Breast epithelium (tissue), 3 donors: ENCODE results near the gene NUMB.

Source experiments
- CTCF ChIP-seq, 3 donors: fragments of 450-650 bp; IDR thresholded peaks; one replicate each; pipeline ENCODE4 v1.5.1; 2016 to 2017; ENCODE audit warnings: antibody characterized with exemption in 3 of 3, mild to moderate bottlenecking in 3 of 3, moderate library complexity in 3 of 3
- POLR2A ChIP-seq: fragments of 450-650 bp; IDR thresholded peaks from one replicate; pipeline ENCODE4 v1.6.1; 2016; ENCODE audit warnings: antibody characterized with exemption, mild to moderate bottlenecking, moderate library complexity
- POLR2AphosphoS5 ChIP-seq, 3 donors: sonication (generic); formaldehyde crosslinking; IDR thresholded peaks; one replicate each; pipeline ENCODE4 v1.6.1; 2017; ENCODE audit warnings: antibody characterized with exemption in 3 of 3

DNA sequence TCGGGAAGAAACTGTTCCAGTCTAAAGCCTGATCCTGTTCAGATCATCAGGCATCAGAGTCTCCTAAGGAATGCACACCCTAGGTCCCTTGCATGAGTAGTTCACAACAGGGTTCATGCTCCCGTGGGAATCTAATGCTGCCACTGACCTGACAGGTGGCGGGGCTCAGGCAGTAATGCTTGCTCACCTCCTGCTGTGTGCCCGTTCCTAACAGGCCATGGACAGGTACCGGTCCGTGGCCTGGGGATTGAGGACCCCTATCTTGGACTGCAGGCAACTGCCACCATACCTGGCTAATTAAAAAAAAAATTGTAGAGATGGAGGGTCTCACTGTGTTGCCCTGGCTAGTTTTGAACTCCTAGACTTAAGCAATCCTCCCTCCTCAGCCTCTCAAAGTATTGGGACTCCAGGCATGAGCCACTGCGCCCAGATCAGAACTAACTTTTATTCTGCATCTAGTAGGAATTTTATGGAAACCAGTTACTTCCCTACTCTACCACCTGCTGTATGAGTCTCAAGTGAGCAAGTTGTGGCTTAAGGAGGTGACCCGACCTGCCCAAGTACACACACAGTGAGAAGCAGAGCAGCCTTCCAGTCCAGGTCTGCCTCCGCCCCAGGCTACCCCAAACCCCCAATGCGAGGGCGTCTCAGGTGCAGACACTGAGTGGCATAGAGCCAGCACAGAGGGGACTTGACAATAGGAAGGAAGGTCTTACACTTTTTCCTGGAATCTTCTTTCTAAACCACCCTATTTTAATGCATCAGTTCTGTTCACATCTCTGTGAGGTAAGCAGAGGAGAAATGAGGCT, 223.6 kb downstream of the NUMB start:
- TF ChIP-seq CTCF (IDR thresholded peaks at IDR 0.05), result no peak
- TF ChIP-seq POLR2AphosphoS5 (IDR thresholded peaks at IDR 0.05), result no peak
- no peak for TF ChIP-seq POLR2A
